Measurements from ENCODE around the gene MAPK8IP1.

MAPK8IP1 gene

GRCh38 chr11:45879803-45880686 is 5.4 kb upstream of the MAPK8IP1 start (continued):
- TF ChIP-seq PATZ1 (tag by site-specific recombination; IDR thresholded peaks at IDR 0.05) (peak; percentile 60), ZNF354C (tag by site-specific recombination; IDR thresholded peaks at IDR 0.05; ENCODE audit: borderline replicate concordance, low read depth) (no peak), ZNF658 (tag by site-specific recombination; IDR thresholded peaks at IDR 0.05) (no peak), ZIC2 (tag by site-specific recombination; IDR thresholded peaks at IDR 0.05) (peak; percentile 71), ZNF518A (tag by site-specific recombination; conservative IDR thresholded peaks at IDR 0.05; ENCODE audit: low read depth) (no peak), ZNF221 (tag by site-specific recombination; IDR thresholded peaks at IDR 0.05; ENCODE audit: borderline replicate concordance) (no peak), ZNF629 (tag by site-specific recombination; IDR thresholded peaks at IDR 0.05) (peak; percentile 56), ZFHX2 (tag by site-specific recombination; conservative IDR thresholded peaks at IDR 0.05) (peak; percentile 47; the same call in 1 of the 2 replicates)

GRCh38 chr11:45880772-45881570 is 4.5 kb upstream of the MAPK8IP1 start:
- Histone ChIP-seq H3K9me3 (ENCODE audit: control insufficient read depth, insufficient read depth, low read depth, low read length) (no peaks in the 10 kb centered on the region), H3K36me3 (ENCODE audit: control insufficient read depth in 2 of 2, insufficient read depth in 1 of 2, low read length in 2 of 2) (peaks cover 0 to 23% of the 10 kb centered on the region in 2 experiments; a peak in 1 of 3 replicates), H3K4me1 (ENCODE audit: control insufficient read depth, insufficient read depth, low read length) (no peaks in the 10 kb centered on the region), H3K4me3 (ENCODE audit: low read depth, low read length) (no peak overlapping the region), H3K27ac (ENCODE audit: extremely low read depth, low read depth, low read length) (no peak overlapping the region)
- TF ChIP-seq ZIC2 (tag by site-specific recombination; IDR thresholded peaks at IDR 0.05) (peak; percentile 25), ZNF624 (tag by site-specific recombination; IDR thresholded peaks at IDR 0.05) (no peak)
- POLR2A ChIA-PET, result interaction anchor here (1.6 kb wide), 1 partner anchor 37 kb away, joined by 5 read pairs; the partner anchor contains the start of gene PEX16
- CTCF ChIA-PET, result interaction anchor here (0.5 to 1.4 kb wide), 6 partner anchors 8 to 126 kb away, joined by 3 to 8 read pairs (median 3); no protein-coding TSS in a partner anchor

- ChIA-PET CTCF (interaction anchor here (0.7 to 1.4 kb wide), 3 partner anchors 9 to 125 kb away, joined by 3 to 8 read pairs (median 6); no protein-coding TSS in a partner anchor), POLR2A (interaction anchor here (1.6 kb wide), 1 partner anchor 36 kb away, joined by 5 read pairs; the partner anchor contains the start of gene PEX16)
- TF ChIP-seq ZSCAN18 (tag by site-specific recombination; IDR thresholded peaks at IDR 0.05) (no peak), PATZ1 (tag by site-specific recombination; IDR thresholded peaks at IDR 0.05) (no peak), EGR2 (tag by site-specific recombination; IDR thresholded peaks at IDR 0.05; ENCODE audit: low read depth) (peak; percentile 87), ZIC2 (tag by site-specific recombination; IDR thresholded peaks at IDR 0.05) (peak; percentile 12; the same call in 1 of the 2 replicates), GLI2 (tag by site-specific recombination; IDR thresholded peaks at IDR 0.05; ENCODE audit: borderline replicate concordance, low read depth) (no peak), GLIS1 (tag by site-specific recombination; IDR thresholded peaks at IDR 0.05) (peak; percentile 71), INSM2 (tag by site-specific recombination; IDR thresholded peaks at IDR 0.05) (no peak)
Measured at GRCh38 chr11:45881708-45882368, 3.6 kb upstream of the MAPK8IP1 start.

More at GRCh38 chr11:45881708-45882368, 3.6 kb upstream of the MAPK8IP1 start:
- no peak overlapping the region for H3K27ac ChIP-seq (ENCODE audit: extremely low read depth, low read depth, low read length)
- H3K9me3 ChIP-seq (ENCODE audit: control insufficient read depth, insufficient read depth, low read depth, low read length), result no peaks in the 10 kb centered on the region
- no peak overlapping the region for H3K4me3 ChIP-seq (ENCODE audit: low read depth, low read length)
- H3K4me1 ChIP-seq (ENCODE audit: control insufficient read depth, insufficient read depth, low read length), result no peaks in the 10 kb centered on the region
- peaks cover 0 to 17% of the 10 kb centered on the region in 2 experiments; a peak in 1 of 3 replicates for H3K36me3 ChIP-seq (ENCODE audit: control insufficient read depth in 2 of 2, insufficient read depth in 1 of 2, low read length in 2 of 2)

Data from HEK293 (cell line).